ENCODE data around the gene COL4A3. TPM values are rescaled to one million over a fixed set of nuclear protein-coding genes. Genes with fewer than 3 reads are reported as not detected.

COL4A3 gene
- total RNA-seq, 2 donors from 2014 or later, result 1.7 to 2.4 TPM

- peaks cover 6% of the 10 kb centered on the region for H3K9me3 ChIP-seq (ENCODE audit: control insufficient read depth, low read length)
- no peaks in the 10 kb centered on the region for H3K36me3 Mint-ChIP-seq (ENCODE audit: low read depth)
- no peaks in the 10 kb centered on the region for H3K36me3 ChIP-seq (ENCODE audit: control insufficient read depth, insufficient read depth, low read length)
- no peak overlapping the region for H3K9ac ChIP-seq (ENCODE audit: extremely low read depth, low read length, poor library complexity, severe bottlenecking)
- H3K27ac ChIP-seq (ENCODE audit: low read depth, low read length), result no peak overlapping the region
- no peak for DNase-seq
- H3K27ac Mint-ChIP-seq, result no peak overlapping the region
- 90 to 92% methylated on average over 4 to 5 of the region's 5 CpGs for WGBS, 2 experiments (ENCODE audit: insufficient coverage in 1 of 2, insufficient read length in 1 of 2)
- no peak for TF ChIP-seq CTCF (conservative IDR thresholded peaks at IDR 0.05)
- peaks cover 10% of the 10 kb centered on the region for H3K4me1 Mint-ChIP-seq
- no peak overlapping the region for H3K4me3 Mint-ChIP-seq
- H3K4me1 ChIP-seq (ENCODE audit: control insufficient read depth, insufficient read depth, low read length), result no peaks in the 10 kb centered on the region
- H3K4me3 ChIP-seq (ENCODE audit: low read length), result no peak overlapping the region
- no peaks in the 10 kb centered on the region for H3K27me3 ChIP-seq (ENCODE audit: control insufficient read depth, insufficient read depth, low read length, poor library complexity, severe bottlenecking)
- H3K27me3 Mint-ChIP-seq (ENCODE audit: insufficient read depth), result no peaks in the 10 kb centered on the region
- H3K9me3 Mint-ChIP-seq, result no peaks in the 10 kb centered on the region
Observed at GRCh38 chr2:227257820-227258219, 93.4 kb downstream of the COL4A3 start.

- TF ChIP-seq CTCF (conservative IDR thresholded peaks at IDR 0.05), result no peak
- H3K36me3 ChIP-seq (ENCODE audit: control insufficient read depth, insufficient read depth, low read length), result no peaks in the 10 kb centered on the region
- no peaks in the 10 kb centered on the region for H3K4me1 ChIP-seq (ENCODE audit: control insufficient read depth, insufficient read depth, low read length)
- peaks cover 6% of the 10 kb centered on the region for H3K9me3 ChIP-seq (ENCODE audit: control insufficient read depth, low read length)
- H3K27ac Mint-ChIP-seq, result no peak overlapping the region
- no peak overlapping the region for H3K4me3 ChIP-seq (ENCODE audit: low read length)
- no peak overlapping the region for H3K27ac ChIP-seq (ENCODE audit: low read depth, low read length)
- no peak for DNase-seq
- whole genome bisulfite sequencing, 2 experiments (ENCODE audit: insufficient coverage in 1 of 2, insufficient read length in 1 of 2), result 95 to 98% methylated on average over 4 to 5 of the region's 5 CpGs
- H3K27me3 Mint-ChIP-seq (ENCODE audit: insufficient read depth), result no peaks in the 10 kb centered on the region
- no peak overlapping the region for H3K4me3 Mint-ChIP-seq
- no peak overlapping the region for H3K9ac ChIP-seq (ENCODE audit: extremely low read depth, low read length, poor library complexity, severe bottlenecking)
- no peaks in the 10 kb centered on the region for H3K27me3 ChIP-seq (ENCODE audit: control insufficient read depth, insufficient read depth, low read length, poor library complexity, severe bottlenecking)
- H3K4me1 Mint-ChIP-seq, result no peaks in the 10 kb centered on the region
- H3K9me3 Mint-ChIP-seq, result no peaks in the 10 kb centered on the region
- no peaks in the 10 kb centered on the region for H3K36me3 Mint-ChIP-seq (ENCODE audit: low read depth)
Observed at GRCh38 chr2:227260041-227260440, 95.6 kb downstream of the COL4A3 start.

GRCh38 chr2:227267410-227268115, 103.1 kb downstream of the COL4A3 start:
- Histone ChIP-seq H3K27ac (ENCODE audit: low read depth, low read length) (no peak overlapping the region), H3K4me1 (ENCODE audit: control insufficient read depth, insufficient read depth, low read length) (no peaks in the 10 kb centered on the region), H3K9me3 (ENCODE audit: control insufficient read depth, low read length) (no peaks in the 10 kb centered on the region), H3K36me3 (ENCODE audit: control insufficient read depth, insufficient read depth, low read length) (no peaks in the 10 kb centered on the region), H3K4me3 (ENCODE audit: low read length) (no peak overlapping the region), H3K27me3 (ENCODE audit: control insufficient read depth, insufficient read depth, low read length, poor library complexity, severe bottlenecking) (no peaks in the 10 kb centered on the region), H3K9ac (ENCODE audit: extremely low read depth, low read length, poor library complexity, severe bottlenecking) (no peak overlapping the region)
- Mint-ChIP-seq H3K27ac (no peak overlapping the region), H3K4me3 (no peak overlapping the region), H3K36me3 (ENCODE audit: low read depth) (no peaks in the 10 kb centered on the region), H3K4me1 (no peaks in the 10 kb centered on the region), H3K9me3 (no peaks in the 10 kb centered on the region), H3K27me3 (ENCODE audit: insufficient read depth) (peaks cover 6% of the 10 kb centered on the region)
- no peak for DNase-seq
- TF ChIP-seq CTCF (conservative IDR thresholded peaks at IDR 0.05), result no peak
- 90 to 94% methylated on average over 5 to 10 of the region's 10 CpGs for WGBS, 2 experiments (ENCODE audit: insufficient coverage in 1 of 2, insufficient read length in 1 of 2)
